GM23248 (cell line): ENCODE results near the gene PTPRT.

Experiments
- EZH2 ChIP-seq: fragments of 200-600 bp; sonication (generic); IDR thresholded peaks from 2 replicates; pipeline ENCODE4 v1.6.1; 2018; ENCODE audit warnings: antibody characterized with exemption, mild to moderate bottlenecking; ENCODE audit not compliant: insufficient read depth, poor library complexity, severe bottlenecking
- EZH2phosphoT487 ChIP-seq: fragments of 200-600 bp; sonication (generic); IDR thresholded peaks from 2 replicates; pipeline ENCODE4 v1.6.1; 2018; ENCODE audit warnings: antibody characterized with exemption, moderate library complexity, mild to moderate bottlenecking, low read depth; ENCODE audit not compliant: insufficient read depth

DNA sequence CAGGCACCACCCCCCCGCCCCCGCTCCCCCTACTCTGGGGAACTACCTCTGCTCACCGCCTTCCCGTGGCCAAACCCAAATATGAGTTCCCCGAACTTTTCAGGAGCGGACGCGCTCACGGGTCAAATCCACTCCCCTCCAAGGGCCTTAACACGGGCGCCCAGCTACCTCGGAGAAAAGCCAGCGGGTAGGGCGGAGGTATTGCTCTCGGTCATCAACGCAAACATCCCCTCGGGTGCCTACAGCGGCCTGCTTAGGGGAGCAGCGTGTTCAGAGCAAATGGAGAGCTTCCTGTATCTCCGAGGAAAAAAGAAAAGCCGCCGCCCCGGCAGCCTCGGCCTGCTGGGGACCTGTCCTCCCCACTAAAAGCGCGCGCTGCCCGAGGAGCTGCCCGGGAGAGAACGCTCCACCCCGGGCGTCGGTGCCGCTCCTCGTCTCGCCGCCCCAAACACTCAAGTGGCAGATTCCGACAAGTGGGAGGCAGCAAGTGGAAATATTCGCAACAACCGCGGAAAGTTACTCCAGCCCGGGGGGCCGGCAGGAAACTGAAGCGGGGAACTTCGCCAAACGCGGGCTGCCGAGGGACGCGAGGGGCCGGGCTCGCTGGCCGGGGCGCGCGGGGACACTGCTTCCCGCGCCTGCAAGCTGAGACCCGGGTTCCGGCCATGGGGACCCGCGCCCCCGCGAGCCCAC lies 699 bp downstream of the PTPRT start:
- TF ChIP-seq EZH2 (peak; percentile 31), EZH2phosphoT487 (no peak)
